Esophagus (tissue), 2 donors: Measurements from ENCODE around the gene MAPRE2. TPM values are rescaled to one million over a fixed set of nuclear protein-coding genes. Genes with fewer than 3 reads are reported as not detected.

ENCODE experiments used
- H3K27ac ChIP-seq, 2 donors: one replicate each; pipeline ENCODE4 v1.5.1; 2013; ENCODE audit warnings: low read depth in 2 of 2, mild to moderate bottlenecking in 2 of 2, inconsistent platforms in 1 of 2, low read length in 1 of 2, moderate library complexity in 1 of 2
- H3K27me3 ChIP-seq, 2 donors: one replicate each; pipeline ENCODE4 v1.6.1; 2013; ENCODE audit warnings: low read length in 2 of 2, control low read depth in 1 of 2, mild to moderate bottlenecking in 1 of 2; ENCODE audit not compliant: insufficient read depth in 2 of 2, control insufficient read depth in 1 of 2
- H3K36me3 ChIP-seq, 2 donors: one replicate each; pipeline ENCODE4 v1.6.1; 2013; ENCODE audit warnings: low read length in 1 of 2; ENCODE audit not compliant: control insufficient read depth in 2 of 2, insufficient read depth in 2 of 2
- H3K4me1 ChIP-seq, 2 donors: one replicate each; pipeline ENCODE4 v1.6.1; 2013; ENCODE audit warnings: low read length in 1 of 2; ENCODE audit not compliant: control insufficient read depth in 2 of 2, insufficient read depth in 2 of 2
- H3K4me3 ChIP-seq, 2 donors: one replicate each; pipeline ENCODE4 v1.5.1; 2013; ENCODE audit warnings: low read length in 2 of 2, mild to moderate bottlenecking in 2 of 2, low read depth in 1 of 2, moderate library complexity in 1 of 2
- H3K9me3 ChIP-seq, 2 donors: one replicate each; pipeline ENCODE4 v1.6.1; 2013; ENCODE audit warnings: mild to moderate bottlenecking in 2 of 2, low read depth in 1 of 2, low read length in 1 of 2, moderate library complexity in 1 of 2; ENCODE audit not compliant: control insufficient read depth in 2 of 2, insufficient read depth in 1 of 2
- WGBS, 2 donors: extraction: QIAGEN DNeasy Blood & Tissue Kit; methylation state at CpG; one replicate each; pipeline ENCODE4 v1.1.7; 2013; 5-methylcytosine and 5-hydroxymethylcytosine counted together
- polyA plus RNA-seq, 2 donors: library from polyadenylated mRNA; stranded (reverse); fragments of 200-250 nt; gene quantifications; one replicate each; pipeline ENCODE4 v1.2.3, GENCODE V29; 2013
- donor health status: healthy with polysubstance abuse.
- donor health status: Bipolar disorder and iron deficiency.

The MAPRE2 gene
- polyA plus RNA-seq, 2 donors = 2.4 to 3.5 TPM

- Histone ChIP-seq H3K4me3 (no peak overlapping the region), H3K4me1 (no peaks in the 10 kb centered on the region), H3K27me3 (no peaks in the 10 kb centered on the region), H3K36me3 (no peaks in the 10 kb centered on the region), H3K27ac (no peak overlapping the region), H3K9me3 (no peaks in the 10 kb centered on the region)
- WGBS, 2 donors = 89 to 93% methylated on average over 3 of the region's 3 CpGs
Measured at GRCh38 chr18:35110554-35111485, 69.6 kb downstream of the MAPRE2 start.

GRCh38 chr18:35112696-35113095 is 71.5 kb downstream of the MAPRE2 start:
- no peaks in the 10 kb centered on the region for H3K36me3 ChIP-seq
- H3K9me3 ChIP-seq = no peaks in the 10 kb centered on the region
- H3K4me3 ChIP-seq = no peak overlapping the region
- peaks cover 0 to 2% of the 10 kb centered on the region in 2 donors for H3K4me1 ChIP-seq
- H3K27ac ChIP-seq = no peak overlapping the region
- no peaks in the 10 kb centered on the region for H3K27me3 ChIP-seq

- H3K27me3 ChIP-seq = no peaks in the 10 kb centered on the region
- H3K4me1 ChIP-seq = peaks cover 2 to 8% of the 10 kb centered on the region in 2 donors
- no peak overlapping the region for H3K27ac ChIP-seq
- WGBS, 2 donors = 63 to 71% methylated on average over 3 of the region's 3 CpGs
- no peak overlapping the region for H3K4me3 ChIP-seq
- no peaks in the 10 kb centered on the region for H3K36me3 ChIP-seq
- H3K9me3 ChIP-seq = no peaks in the 10 kb centered on the region
Measured at GRCh38 chr18:35114305-35114704, 73.1 kb downstream of the MAPRE2 start.

- no peak overlapping the region for H3K4me3 ChIP-seq
- H3K36me3 ChIP-seq = no peaks in the 10 kb centered on the region
- 93 to 95% methylated on average over 9 of the region's 9 CpGs for WGBS, 2 donors
- peaks cover 2 to 8% of the 10 kb centered on the region in 2 donors for H3K4me1 ChIP-seq
- no peaks in the 10 kb centered on the region for H3K9me3 ChIP-seq
- no peaks in the 10 kb centered on the region for H3K27me3 ChIP-seq
- H3K27ac ChIP-seq = peak overlapping the region in 1 of 2 donors; percentile 51
Measured at GRCh38 chr18:35116784-35117318, 75.6 kb downstream of the MAPRE2 start.

- H3K36me3 ChIP-seq = no peaks in the 10 kb centered on the region
- no peaks in the 10 kb centered on the region for H3K9me3 ChIP-seq
- H3K4me3 ChIP-seq = no peak overlapping the region
- peak overlapping the region in 1 of 2 donors; percentile 51 for H3K27ac ChIP-seq
- 89 to 92% methylated on average over 6 of the region's 6 CpGs for WGBS, 2 donors
- H3K4me1 ChIP-seq = peaks cover 2 to 8% of the 10 kb centered on the region in 2 donors
- no peaks in the 10 kb centered on the region for H3K27me3 ChIP-seq
Measured at GRCh38 chr18:35117372-35117771, 76.2 kb downstream of the MAPRE2 start.

- no peaks in the 10 kb centered on the region for H3K36me3 ChIP-seq
- H3K4me1 ChIP-seq = peaks cover 2 to 8% of the 10 kb centered on the region in 2 donors
- H3K27ac ChIP-seq = peak overlapping the region in 1 of 2 donors; percentile 51
- no peak overlapping the region for H3K4me3 ChIP-seq
- WGBS, 2 donors = 57 to 64% methylated on average over 7 of the region's 7 CpGs
- no peaks in the 10 kb centered on the region for H3K27me3 ChIP-seq
- H3K9me3 ChIP-seq = no peaks in the 10 kb centered on the region
Measured at GRCh38 chr18:35117951-35118411, 76.8 kb downstream of the MAPRE2 start.

GRCh38 chr18:35118641-35119040 is 77.4 kb downstream of the MAPRE2 start:
- Histone ChIP-seq H3K4me3 (no peak overlapping the region), H3K9me3 (no peaks in the 10 kb centered on the region), H3K36me3 (no peaks in the 10 kb centered on the region), H3K27ac (no peak overlapping the region), H3K4me1 (peaks cover 2 to 8% of the 10 kb centered on the region in 2 donors), H3K27me3 (no peaks in the 10 kb centered on the region)
- 76 to 80% methylated on average over 3 of the region's 3 CpGs for WGBS, 2 donors

- no peaks in the 10 kb centered on the region for H3K27me3 ChIP-seq
- 75 to 83% methylated on average over 3 of the region's 3 CpGs for WGBS, 2 donors
Measured at GRCh38 chr18:35121038-35121437, 79.8 kb downstream of the MAPRE2 start.

GRCh38 chr18:35121531-35121930 is 80.3 kb downstream of the MAPRE2 start:
- H3K27ac ChIP-seq = no peak overlapping the region
- no peaks in the 10 kb centered on the region for H3K27me3 ChIP-seq
- no peaks in the 10 kb centered on the region for H3K36me3 ChIP-seq
- H3K4me1 ChIP-seq = peaks cover 2 to 8% of the 10 kb centered on the region in 2 donors
- H3K9me3 ChIP-seq = no peaks in the 10 kb centered on the region
- 92 to 94% methylated on average over 1 of the region's 1 CpG for WGBS, 2 donors
- H3K4me3 ChIP-seq = no peak overlapping the region

More at GRCh38 chr18:35121038-35121437, 79.8 kb downstream of the MAPRE2 start:
- Histone ChIP-seq H3K27ac (no peak overlapping the region), H3K4me1 (peaks cover 2 to 8% of the 10 kb centered on the region in 2 donors), H3K4me3 (no peak overlapping the region), H3K9me3 (no peaks in the 10 kb centered on the region), H3K36me3 (no peaks in the 10 kb centered on the region)
